HEK293 (cell line): ENCODE measurements around the gene FGFR2.

ENCODE experiments used
- CTCF ChIA-PET: fragments of 350-600 bp; formaldehyde crosslinking; extraction: SDS; loops from one replicate; lab custom pipeline; 2021; ENCODE audit warnings: antibody characterized with exemption; lab: Yijun Ruan, JAX
- POLR2A ChIA-PET: fragments of 300-600 bp; formaldehyde crosslinking; extraction: SDS; loops from one replicate; lab custom pipeline; 2020; ENCODE audit warnings: antibody characterized with exemption, inconsistent platforms; lab: Yijun Ruan, JAX
- H3K27ac ChIP-seq: fragments of 200-500 bp; sonication (Bioruptor generic); 2 replicates; pipeline ENCODE4 v1.5.1; 2014; ENCODE audit warnings: low read depth, low read length, control low read depth, inconsistent platforms; ENCODE audit errors: extremely low read depth
- H3K36me3 ChIP-seq, 2 experiments: fragments of 200-500 bp in 1 of 2; sonication (Bioruptor generic) in 1 of 2; 1 replicate in 1 of 2; 2 replicates in 1 of 2; pipeline ENCODE4 v1.5.1; 2014 to 2017; ENCODE audit warnings: inconsistent platforms in 2 of 2, low read length in 2 of 2; ENCODE audit not compliant: control insufficient read depth in 2 of 2, insufficient read depth in 1 of 2
- H3K4me1 ChIP-seq: fragments of 200-500 bp; sonication (Bioruptor generic); 2 replicates; pipeline ENCODE4 v1.5.1; 2014; ENCODE audit warnings: mild to moderate bottlenecking, low read length, inconsistent platforms; ENCODE audit not compliant: control insufficient read depth, insufficient read depth
- H3K4me3 ChIP-seq: 2 replicates; pipeline ENCODE4 v1.5.1; 2011; ENCODE audit warnings: low read depth, mild to moderate bottlenecking, control low read depth, low read length, moderate library complexity
- H3K9me3 ChIP-seq: fragments of 200-500 bp; sonication (Bioruptor generic); 2 replicates; pipeline ENCODE4 v1.5.1; 2014; ENCODE audit warnings: low read depth, low read length, inconsistent platforms; ENCODE audit not compliant: control insufficient read depth, insufficient read depth
- MZF1 ChIP-seq: fragments of 450-650 bp; formaldehyde crosslinking; IDR thresholded peaks from 2 replicates; pipeline ENCODE4 v1.5.1; 2017; ENCODE audit warnings: missing biosample characterization, missing genetic modification characterization, borderline replicate concordance
- SCRT2 ChIP-seq: fragments of 450-650 bp; formaldehyde crosslinking; IDR thresholded peaks from 2 replicates; pipeline ENCODE4 v1.5.1; 2016; ENCODE audit warnings: missing biosample characterization, missing genetic modification characterization
- SETDB1 ChIP-seq: IDR thresholded peaks from one replicate; pipeline ENCODE4 v1.6.1; 2017; ENCODE audit warnings: mild to moderate bottlenecking, low read length, moderate library complexity, mixed read lengths; ENCODE audit not compliant: insufficient read length
- SP2 ChIP-seq: fragments of 450-650 bp; formaldehyde crosslinking; IDR thresholded peaks from 2 replicates; pipeline ENCODE4 v1.5.1; 2016; ENCODE audit warnings: missing biosample characterization, missing genetic modification characterization
- TCF7L2 ChIP-seq: IDR thresholded peaks from 2 replicates; pipeline ENCODE4 v1.6.1; 2011; ENCODE audit warnings: low read depth, mild to moderate bottlenecking, inconsistent platforms, low read length, moderate library complexity, borderline replicate concordance
- ZBTB48 ChIP-seq: fragments of 450-650 bp; formaldehyde crosslinking; IDR thresholded peaks from 2 replicates; pipeline ENCODE4 v1.5.1; 2016; ENCODE audit warnings: missing biosample characterization, missing genetic modification characterization
- ZNF138 ChIP-seq: fragments of 450-650 bp; formaldehyde crosslinking; IDR thresholded peaks from 2 replicates; pipeline ENCODE4 v1.5.1; 2016; ENCODE audit warnings: missing biosample characterization, missing genetic modification characterization, borderline replicate concordance
- ZNF157 ChIP-seq: fragments of 450-650 bp; formaldehyde crosslinking; IDR thresholded peaks from 2 replicates; pipeline ENCODE4 v1.5.1; 2016; ENCODE audit warnings: missing biosample characterization, missing genetic modification characterization
- ZNF239 ChIP-seq: fragments of 450-650 bp; formaldehyde crosslinking; IDR thresholded peaks from 2 replicates; pipeline ENCODE4 v1.5.1; 2016; ENCODE audit warnings: missing biosample characterization, missing genetic modification characterization
- ZNF324 ChIP-seq: fragments of 450-650 bp; formaldehyde crosslinking; IDR thresholded peaks from 2 replicates; pipeline ENCODE4 v1.5.1; 2016; ENCODE audit warnings: missing biosample characterization, missing genetic modification characterization
- ZNF558 ChIP-seq: fragments of 450-650 bp; formaldehyde crosslinking; IDR thresholded peaks from 2 replicates; pipeline ENCODE4 v1.5.1; 2016; ENCODE audit warnings: missing biosample characterization, missing genetic modification characterization
- ZNF623 ChIP-seq: fragments of 450-650 bp; formaldehyde crosslinking; IDR thresholded peaks from 2 replicates; pipeline ENCODE4 v1.5.1; 2016; ENCODE audit warnings: missing biosample characterization, missing genetic modification characterization
- ZNF670 ChIP-seq: fragments of 450-650 bp; formaldehyde crosslinking; IDR thresholded peaks from 2 replicates; pipeline ENCODE4 v1.5.1; 2016; ENCODE audit warnings: missing biosample characterization, missing genetic modification characterization, low read depth
- ZNF677 ChIP-seq: fragments of 450-650 bp; IDR thresholded peaks from 2 replicates; pipeline ENCODE4 v1.5.0; 2018; ENCODE audit warnings: missing biosample characterization, mild to moderate bottlenecking, missing genetic modification characterization, moderate library complexity
- ZNF843 ChIP-seq: fragments of 450-650 bp; formaldehyde crosslinking; IDR thresholded peaks from 2 replicates; pipeline ENCODE4 v1.5.1; 2016; ENCODE audit warnings: missing biosample characterization, missing genetic modification characterization
- ZSCAN16 ChIP-seq: fragments of 450-650 bp; formaldehyde crosslinking; IDR thresholded peaks from 2 replicates; pipeline ENCODE4 v1.5.1; 2016; ENCODE audit warnings: missing biosample characterization, missing genetic modification characterization
- TF ChIP-seq, protein P1 (sequence below): fragments of 450-650 bp; formaldehyde crosslinking; IDR thresholded peaks from 2 replicates; pipeline ENCODE4 v1.5.1; 2016; ENCODE audit warnings: missing biosample characterization, missing genetic modification characterization
- TF ChIP-seq, protein P2 (sequence below): fragments of 450-650 bp; formaldehyde crosslinking; IDR thresholded peaks from 2 replicates; pipeline ENCODE4 v1.5.1; 2016; ENCODE audit warnings: missing biosample characterization, missing genetic modification characterization
- TF ChIP-seq, protein P3 (sequence below): fragments of 450-650 bp; IDR thresholded peaks from 2 replicates; pipeline ENCODE4 v1.5.1; 2018; ENCODE audit warnings: missing biosample characterization, mild to moderate bottlenecking, missing genetic modification characterization
- TF ChIP-seq, protein P4 (sequence below): fragments of 450-650 bp; formaldehyde crosslinking; IDR thresholded peaks from 2 replicates; pipeline ENCODE4 v1.5.1; 2016; ENCODE audit warnings: missing biosample characterization, missing genetic modification characterization, borderline replicate concordance

Gene FGFR2

DNA sequence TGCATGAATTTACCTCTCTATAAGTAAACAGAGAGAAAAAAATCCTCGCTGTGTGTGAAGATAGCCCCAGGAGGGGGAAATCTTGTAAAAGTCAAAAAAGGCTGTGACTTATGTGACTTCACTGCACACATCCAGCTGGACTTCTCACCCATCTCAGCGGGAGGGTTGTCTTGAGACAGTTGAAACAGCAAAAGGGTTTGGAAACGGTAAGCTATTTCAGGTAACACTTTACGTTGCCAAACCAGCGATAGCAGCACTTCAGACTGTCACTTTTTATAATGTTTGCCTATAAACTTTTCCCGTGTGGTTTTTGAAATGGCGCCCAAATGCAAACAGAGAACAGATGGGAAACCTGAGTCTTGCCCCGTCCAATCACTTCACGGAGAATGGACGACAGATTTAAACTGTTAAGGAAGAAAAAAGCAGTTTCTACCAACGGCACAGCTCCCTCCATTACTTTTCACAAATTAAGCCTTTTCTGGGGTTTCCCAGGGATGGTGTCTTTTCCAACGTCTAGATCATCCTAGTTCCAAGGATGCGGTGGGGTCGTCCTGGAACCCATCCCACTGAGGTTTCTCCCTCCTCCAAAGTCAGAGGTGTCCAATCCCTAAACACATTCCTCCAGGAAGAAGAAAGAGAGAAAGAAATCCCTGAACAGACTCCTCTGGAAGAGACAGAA lies 25.2 kb downstream of the FGFR2 start (continued):
- TF ChIP-seq ZNF558 (tag by site-specific recombination) = 0 out of 2 replicates have a peak, but pooled peaks have one; percentile 12
- TF ChIP-seq, protein P1, sequence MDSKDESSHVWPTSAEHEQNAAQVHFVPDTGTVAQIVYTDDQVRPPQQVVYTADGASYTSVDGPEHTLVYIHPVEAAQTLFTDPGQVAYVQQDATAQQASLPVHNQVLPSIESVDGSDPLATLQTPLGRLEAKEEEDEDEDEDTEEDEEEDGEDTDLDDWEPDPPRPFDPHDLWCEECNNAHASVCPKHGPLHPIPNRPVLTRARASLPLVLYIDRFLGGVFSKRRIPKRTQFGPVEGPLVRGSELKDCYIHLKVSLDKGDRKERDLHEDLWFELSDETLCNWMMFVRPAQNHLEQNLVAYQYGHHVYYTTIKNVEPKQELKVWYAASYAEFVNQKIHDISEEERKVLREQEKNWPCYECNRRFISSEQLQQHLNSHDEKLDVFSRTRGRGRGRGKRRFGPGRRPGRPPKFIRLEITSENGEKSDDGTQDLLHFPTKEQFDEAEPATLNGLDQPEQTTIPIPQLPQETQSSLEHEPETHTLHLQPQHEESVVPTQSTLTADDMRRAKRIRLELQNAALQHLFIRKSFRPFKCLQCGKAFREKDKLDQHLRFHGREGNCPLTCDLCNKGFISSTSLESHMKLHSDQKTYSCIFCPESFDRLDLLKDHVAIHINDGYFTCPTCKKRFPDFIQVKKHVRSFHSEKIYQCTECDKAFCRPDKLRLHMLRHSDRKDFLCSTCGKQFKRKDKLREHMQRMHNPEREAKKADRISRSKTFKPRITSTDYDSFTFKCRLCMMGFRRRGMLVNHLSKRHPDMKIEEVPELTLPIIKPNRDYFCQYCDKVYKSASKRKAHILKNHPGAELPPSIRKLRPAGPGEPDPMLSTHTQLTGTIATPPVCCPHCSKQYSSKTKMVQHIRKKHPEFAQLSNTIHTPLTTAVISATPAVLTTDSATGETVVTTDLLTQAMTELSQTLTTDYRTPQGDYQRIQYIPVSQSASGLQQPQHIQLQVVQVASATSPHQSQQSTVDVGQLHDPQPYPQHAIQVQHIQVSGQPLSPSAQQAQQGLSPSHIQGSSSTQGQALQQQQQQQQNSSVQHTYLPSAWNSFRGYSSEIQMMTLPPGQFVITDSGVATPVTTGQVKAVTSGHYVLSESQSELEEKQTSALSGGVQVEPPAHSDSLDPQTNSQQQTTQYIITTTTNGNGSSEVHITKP (tag by site-specific recombination) = peak; percentile 94
- TF ChIP-seq, protein P2, sequence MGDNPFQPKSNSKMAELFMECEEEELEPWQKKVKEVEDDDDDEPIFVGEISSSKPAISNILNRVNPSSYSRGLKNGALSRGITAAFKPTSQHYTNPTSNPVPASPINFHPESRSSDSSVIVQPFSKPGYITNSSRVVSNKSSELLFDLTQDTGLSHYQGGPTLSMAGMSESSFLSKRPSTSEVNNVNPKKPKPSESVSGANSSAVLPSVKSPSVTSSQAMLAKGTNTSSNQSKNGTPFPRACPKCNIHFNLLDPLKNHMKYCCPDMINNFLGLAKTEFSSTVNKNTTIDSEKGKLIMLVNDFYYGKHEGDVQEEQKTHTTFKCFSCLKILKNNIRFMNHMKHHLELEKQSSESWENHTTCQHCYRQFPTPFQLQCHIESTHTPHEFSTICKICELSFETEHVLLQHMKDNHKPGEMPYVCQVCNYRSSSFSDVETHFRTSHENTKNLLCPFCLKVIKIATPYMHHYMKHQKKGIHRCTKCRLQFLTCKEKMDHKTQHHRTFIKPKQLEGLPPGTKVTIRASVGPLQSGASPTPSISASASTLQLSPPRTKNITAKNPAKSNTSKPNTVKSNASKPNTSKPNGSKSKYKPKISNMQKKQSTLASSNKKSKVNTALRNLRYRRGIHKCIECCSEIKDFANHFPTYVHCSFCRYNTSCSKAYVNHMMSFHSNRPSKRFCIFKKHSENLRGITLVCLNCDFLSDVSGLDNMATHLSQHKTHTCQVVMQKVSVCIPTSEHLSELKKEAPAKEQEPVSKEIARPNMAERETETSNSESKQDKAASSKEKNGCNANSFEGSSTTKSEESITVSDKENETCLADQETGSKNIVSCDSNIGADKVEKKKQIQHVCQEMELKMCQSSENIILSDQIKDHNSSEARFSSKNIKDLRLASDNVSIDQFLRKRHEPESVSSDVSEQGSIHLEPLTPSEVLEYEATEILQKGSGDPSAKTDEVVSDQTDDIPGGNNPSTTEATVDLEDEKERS (tag by site-specific recombination) = no peak
- peak; percentile 91 for TF ChIP-seq ZNF843 (tag by site-specific recombination)
- TF ChIP-seq ZNF670 (tag by site-specific recombination) = no peak
- no peak for TF ChIP-seq ZNF239 (tag by site-specific recombination)
- 0 out of 2 replicates have a peak, but pooled peaks have one; percentile 18 for TF ChIP-seq ZSCAN16 (tag by site-specific recombination)
- no peak for TF ChIP-seq SCRT2 (tag by site-specific recombination)
- TF ChIP-seq SP2 (tag by site-specific recombination) = peak; percentile 36
- no peak for TF ChIP-seq ZNF138 (tag by site-specific recombination)
- TF ChIP-seq MZF1 (tag by site-specific recombination) = peak; percentile 52; the same call in 1 of the 2 replicates
- no peak for TF ChIP-seq ZNF157

DNA sequence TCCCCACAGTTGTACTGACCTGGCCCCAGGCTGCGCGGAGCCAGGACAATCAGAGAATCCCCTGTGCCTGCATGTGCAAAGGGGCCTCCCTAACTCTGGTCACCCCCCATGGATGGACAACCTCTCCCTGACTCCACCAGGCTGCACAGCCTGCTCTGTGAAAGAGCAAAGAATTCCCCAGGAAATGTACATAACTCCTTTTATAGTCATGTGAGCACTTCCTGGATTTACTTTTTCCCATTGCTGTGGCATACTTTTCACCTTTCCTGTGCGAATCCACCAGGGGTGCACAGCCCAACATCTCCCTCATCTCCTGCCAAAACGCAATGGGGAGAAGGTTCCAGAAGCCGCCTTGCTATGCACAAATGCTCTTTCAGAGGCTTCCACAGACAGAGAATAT lies 27.9 kb downstream of the FGFR2 start:
- ChIA-PET CTCF (interaction anchor here (0.6 kb wide), 1 partner anchor 17 kb away, joined by 3 read pairs; no protein-coding TSS in a partner anchor), POLR2A (no interaction called here)
- peaks cover 20% of the 10 kb centered on the region for H3K4me1 ChIP-seq
- H3K27ac ChIP-seq = no peak overlapping the region
- H3K4me3 ChIP-seq = no peak overlapping the region
- TF ChIP-seq ZBTB48 = no peak
- TF ChIP-seq ZNF677 (tag by site-specific recombination) = no peak
- TF ChIP-seq, protein P3, sequence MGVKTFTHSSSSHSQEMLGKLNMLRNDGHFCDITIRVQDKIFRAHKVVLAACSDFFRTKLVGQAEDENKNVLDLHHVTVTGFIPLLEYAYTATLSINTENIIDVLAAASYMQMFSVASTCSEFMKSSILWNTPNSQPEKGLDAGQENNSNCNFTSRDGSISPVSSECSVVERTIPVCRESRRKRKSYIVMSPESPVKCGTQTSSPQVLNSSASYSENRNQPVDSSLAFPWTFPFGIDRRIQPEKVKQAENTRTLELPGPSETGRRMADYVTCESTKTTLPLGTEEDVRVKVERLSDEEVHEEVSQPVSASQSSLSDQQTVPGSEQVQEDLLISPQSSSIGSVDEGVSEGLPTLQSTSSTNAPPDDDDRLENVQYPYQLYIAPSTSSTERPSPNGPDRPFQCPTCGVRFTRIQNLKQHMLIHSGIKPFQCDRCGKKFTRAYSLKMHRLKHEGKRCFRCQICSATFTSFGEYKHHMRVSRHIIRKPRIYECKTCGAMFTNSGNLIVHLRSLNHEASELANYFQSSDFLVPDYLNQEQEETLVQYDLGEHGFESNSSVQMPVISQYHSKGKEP (tag by site-specific recombination) = no peak
- TF ChIP-seq, protein P4, sequence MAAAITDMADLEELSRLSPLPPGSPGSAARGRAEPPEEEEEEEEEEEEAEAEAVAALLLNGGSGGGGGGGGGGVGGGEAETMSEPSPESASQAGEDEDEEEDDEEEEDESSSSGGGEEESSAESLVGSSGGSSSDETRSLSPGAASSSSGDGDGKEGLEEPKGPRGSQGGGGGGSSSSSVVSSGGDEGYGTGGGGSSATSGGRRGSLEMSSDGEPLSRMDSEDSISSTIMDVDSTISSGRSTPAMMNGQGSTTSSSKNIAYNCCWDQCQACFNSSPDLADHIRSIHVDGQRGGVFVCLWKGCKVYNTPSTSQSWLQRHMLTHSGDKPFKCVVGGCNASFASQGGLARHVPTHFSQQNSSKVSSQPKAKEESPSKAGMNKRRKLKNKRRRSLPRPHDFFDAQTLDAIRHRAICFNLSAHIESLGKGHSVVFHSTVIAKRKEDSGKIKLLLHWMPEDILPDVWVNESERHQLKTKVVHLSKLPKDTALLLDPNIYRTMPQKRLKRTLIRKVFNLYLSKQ (tag by site-specific recombination) = no peak
- no peak for TF ChIP-seq ZNF324 (tag by site-specific recombination)
- no peak for TF ChIP-seq ZNF623
- no peak for TF ChIP-seq TCF7L2
- no peak for TF ChIP-seq SETDB1
- H3K9me3 ChIP-seq = no peaks in the 10 kb centered on the region
- peaks cover 0 to 2% of the 10 kb centered on the region in 2 experiments; a peak in 1 of 3 replicates for H3K36me3 ChIP-seq
